ENCODE data around the gene SERPINA5. TPM values are rescaled to one million over a fixed set of nuclear protein-coding genes. Genes with fewer than 3 reads are reported as not detected.

The SERPINA5 gene
- total RNA-seq, 1 experiment from 2014 or later: 2.2 TPM

- Histone ChIP-seq H3K36me3 (ENCODE audit: control insufficient read depth, insufficient read depth, low read length) (no peaks in the 10 kb centered on the region), H3K4me1 (peaks cover 12% of the 10 kb centered on the region), H3K4me3 (ENCODE audit: low read depth, low read length) (no peak overlapping the region), H3K27me3 (replicated peaks; ENCODE audit: control insufficient read depth, insufficient read depth, low read length) (no peaks in the 10 kb centered on the region), H3K9me3 (no peaks in the 10 kb centered on the region)
- Mint-ChIP-seq H3K4me3 (ENCODE audit: unreplicated experiment) (no peak overlapping the region), H3K9me3 (ENCODE audit: unreplicated experiment) (peaks cover 15% of the 10 kb centered on the region), H3K27me3 (ENCODE audit: insufficient read depth, unreplicated experiment) (no peaks in the 10 kb centered on the region), H3K4me1 (ENCODE audit: low read depth, unreplicated experiment) (no peaks in the 10 kb centered on the region), H3K36me3 (ENCODE audit: insufficient read depth, unreplicated experiment) (no peaks in the 10 kb centered on the region), H3K27ac (ENCODE audit: unreplicated experiment) (no peak overlapping the region)
- intact Hi-C loops (cut with micrococcal nuclease; ENCODE audit: unreplicated experiment): no loop called here
- no TSS peak for BruUV-seq (replicated peaks)
- CTCF ChIA-PET: interaction anchor here (0.8 to 1.0 kb wide), 2 partner anchors 21 to 50 kb away, joined by 5 read pairs; partner anchors contain the start of gene SERPINA3
- POLR2A ChIA-PET: no interaction called here
- DNase-seq: no peak
- no peak for TF ChIP-seq CTCF (IDR thresholded peaks at IDR 0.05; ENCODE audit: insufficient read depth in 1 of 2, low read depth in 1 of 2, low read length in 1 of 2, severe bottlenecking in 1 of 2, unreplicated experiment in 1 of 2)
These were observed 19.6 kb upstream of the SERPINA5 start for GRCh38 chr14:94561656-94562010.

GRCh38 chr14:94562022-94562421 is 19.2 kb upstream of the SERPINA5 start:
- H3K9me3 Mint-ChIP-seq (ENCODE audit: unreplicated experiment): peaks cover 12% of the 10 kb centered on the region
- H3K27ac Mint-ChIP-seq (ENCODE audit: unreplicated experiment): no peak overlapping the region
- H3K27me3 Mint-ChIP-seq (ENCODE audit: insufficient read depth, unreplicated experiment): no peaks in the 10 kb centered on the region
- BruUV-seq (replicated peaks): no TSS peak
- Histone ChIP-seq H3K27me3 (replicated peaks; ENCODE audit: control insufficient read depth, insufficient read depth, low read length) (no peaks in the 10 kb centered on the region), H3K9me3 (no peaks in the 10 kb centered on the region), H3K4me3 (ENCODE audit: low read depth, low read length) (no peak overlapping the region), H3K4me1 (peaks cover 12% of the 10 kb centered on the region), H3K36me3 (ENCODE audit: control insufficient read depth, insufficient read depth, low read length) (no peaks in the 10 kb centered on the region)
- H3K4me1 Mint-ChIP-seq (ENCODE audit: low read depth, unreplicated experiment): no peaks in the 10 kb centered on the region
- intact Hi-C loops (cut with micrococcal nuclease; ENCODE audit: unreplicated experiment): no loop called here
- H3K36me3 Mint-ChIP-seq (ENCODE audit: insufficient read depth, unreplicated experiment): no peaks in the 10 kb centered on the region
- no peak for DNase-seq
- H3K4me3 Mint-ChIP-seq (ENCODE audit: unreplicated experiment): no peak overlapping the region
- TF ChIP-seq CTCF (IDR thresholded peaks at IDR 0.05; ENCODE audit: insufficient read depth in 1 of 2, low read depth in 1 of 2, low read length in 1 of 2, severe bottlenecking in 1 of 2, unreplicated experiment in 1 of 2): no peak
- CTCF ChIA-PET: no interaction called here
- POLR2A ChIA-PET: no interaction called here

- POLR2A ChIA-PET: no interaction called here
- no peak overlapping the region for H3K4me3 Mint-ChIP-seq (ENCODE audit: unreplicated experiment)
- Histone ChIP-seq H3K27me3 (replicated peaks; ENCODE audit: control insufficient read depth, insufficient read depth, low read length) (no peaks in the 10 kb centered on the region), H3K4me3 (ENCODE audit: low read depth, low read length) (no peak overlapping the region), H3K4me1 (peaks cover 12% of the 10 kb centered on the region), H3K9me3 (no peaks in the 10 kb centered on the region), H3K36me3 (ENCODE audit: control insufficient read depth, insufficient read depth, low read length) (no peaks in the 10 kb centered on the region)
- CTCF ChIA-PET: interaction anchor here (0.6 kb wide), 1 partner anchor 385 kb away, joined by 3 read pairs; no protein-coding TSS in a partner anchor
- H3K27me3 Mint-ChIP-seq (ENCODE audit: insufficient read depth, unreplicated experiment): no peaks in the 10 kb centered on the region
- H3K9me3 Mint-ChIP-seq (ENCODE audit: unreplicated experiment): peaks cover under 1% of the 10 kb centered on the region
- BruUV-seq (replicated peaks): no TSS peak
- no peaks in the 10 kb centered on the region for H3K36me3 Mint-ChIP-seq (ENCODE audit: insufficient read depth, unreplicated experiment)
- no peaks in the 10 kb centered on the region for H3K4me1 Mint-ChIP-seq (ENCODE audit: low read depth, unreplicated experiment)
- DNase-seq: peak in 1 of 2 experiments; percentile 14
- no peak overlapping the region for H3K27ac Mint-ChIP-seq (ENCODE audit: unreplicated experiment)
- TF ChIP-seq CTCF (IDR thresholded peaks at IDR 0.05; ENCODE audit: insufficient read depth in 1 of 2, low read depth in 1 of 2, low read length in 1 of 2, severe bottlenecking in 1 of 2, unreplicated experiment in 1 of 2): no peak
- intact Hi-C loops (cut with micrococcal nuclease; ENCODE audit: unreplicated experiment): no loop called here
These were observed 18.0 kb upstream of the SERPINA5 start for GRCh38 chr14:94562941-94563883.
